Ascending aorta (tissue), 2 donors: Measurements from ENCODE around the gene BCL7A. TPM values are rescaled to one million over a fixed set of nuclear protein-coding genes. Genes with fewer than 3 reads are reported as not detected.
A peak's percentile ranks its signal among the peaks of the same experiment; 100 is the strongest.

Source experiments
- DNase-seq, 2 donors: peaks; one replicate each; pipeline ENCODE4 v3.0.0-alpha.2; 2019; ENCODE audit warnings: low spot score in 2 of 2
- H3K27ac ChIP-seq, 2 donors: fragments of 200-600 bp; sonication (generic); one replicate each; pipeline ENCODE4 v1.5.1; 2016 to 2017; ENCODE audit warnings: mild to moderate bottlenecking in 1 of 2
- H3K27me3 ChIP-seq: fragments of 200-600 bp; sonication (generic); one replicate; pipeline ENCODE4 v1.5.1; 2017
- H3K36me3 ChIP-seq, 2 donors: fragments of 200-600 bp; sonication (generic); one replicate each; pipeline ENCODE4 v1.5.1; 2016
- H3K4me1 ChIP-seq, 2 donors: fragments of 200-600 bp; sonication (generic); one replicate each; pipeline ENCODE4 v1.5.1; 2016 to 2017; ENCODE audit warnings: mild to moderate bottlenecking in 1 of 2
- H3K4me3 ChIP-seq, 2 donors: fragments of 200-600 bp; sonication (generic); one replicate each; pipeline ENCODE4 v1.5.1; 2016 to 2017; ENCODE audit warnings: mild to moderate bottlenecking in 1 of 2
- H3K9me3 ChIP-seq, 2 donors: fragments of 200-600 bp; sonication (generic); one replicate each; pipeline ENCODE4 v1.5.1; 2016
- intact Hi-C: fragments of 100-400 bp; cut with DNase I; formaldehyde crosslinking; loops from one replicate; pipeline ENCODE4 v1.15.1; 2023
- total RNA-seq: library from RNA; depleted of rRNA; stranded (reverse); fragments of >200 nt; gene quantifications from one replicate; pipeline ENCODE4 v1.1.0, GENCODE V29; 2016
- TF ChIP-seq, protein P1 (sequence below), 3 experiments: fragments of 200-600 bp in 2 of 3; fragments of 450-650 bp in 1 of 3; sonication (generic) in 2 of 3; IDR thresholded peaks; one replicate each; pipeline ENCODE4 v1.5.1; 2016 to 2019; ENCODE audit warnings: antibody characterized with exemption in 3 of 3, mild to moderate bottlenecking in 1 of 3, moderate library complexity in 1 of 3

BCL7A gene
- total RNA-seq, 1 donor from 2014 or later = 3.2 TPM

GRCh38 chr12:122030424-122031035 lies 8.8 kb downstream of the BCL7A start:
- Histone ChIP-seq H3K4me1 (peaks cover 0 to 12% of the 10 kb centered on the region in 2 donors), H3K27ac (no peak overlapping the region), H3K36me3 (no peaks in the 10 kb centered on the region), H3K9me3 (no peaks in the 10 kb centered on the region), H3K4me3 (no peak overlapping the region), H3K27me3 (no peaks in the 10 kb centered on the region)
- intact Hi-C loops = no loop called here
- TF ChIP-seq, protein P1, sequence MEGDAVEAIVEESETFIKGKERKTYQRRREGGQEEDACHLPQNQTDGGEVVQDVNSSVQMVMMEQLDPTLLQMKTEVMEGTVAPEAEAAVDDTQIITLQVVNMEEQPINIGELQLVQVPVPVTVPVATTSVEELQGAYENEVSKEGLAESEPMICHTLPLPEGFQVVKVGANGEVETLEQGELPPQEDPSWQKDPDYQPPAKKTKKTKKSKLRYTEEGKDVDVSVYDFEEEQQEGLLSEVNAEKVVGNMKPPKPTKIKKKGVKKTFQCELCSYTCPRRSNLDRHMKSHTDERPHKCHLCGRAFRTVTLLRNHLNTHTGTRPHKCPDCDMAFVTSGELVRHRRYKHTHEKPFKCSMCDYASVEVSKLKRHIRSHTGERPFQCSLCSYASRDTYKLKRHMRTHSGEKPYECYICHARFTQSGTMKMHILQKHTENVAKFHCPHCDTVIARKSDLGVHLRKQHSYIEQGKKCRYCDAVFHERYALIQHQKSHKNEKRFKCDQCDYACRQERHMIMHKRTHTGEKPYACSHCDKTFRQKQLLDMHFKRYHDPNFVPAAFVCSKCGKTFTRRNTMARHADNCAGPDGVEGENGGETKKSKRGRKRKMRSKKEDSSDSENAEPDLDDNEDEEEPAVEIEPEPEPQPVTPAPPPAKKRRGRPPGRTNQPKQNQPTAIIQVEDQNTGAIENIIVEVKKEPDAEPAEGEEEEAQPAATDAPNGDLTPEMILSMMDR (IDR thresholded peaks at IDR 0.05) = no peak
- DNase-seq = no peak

DNA sequence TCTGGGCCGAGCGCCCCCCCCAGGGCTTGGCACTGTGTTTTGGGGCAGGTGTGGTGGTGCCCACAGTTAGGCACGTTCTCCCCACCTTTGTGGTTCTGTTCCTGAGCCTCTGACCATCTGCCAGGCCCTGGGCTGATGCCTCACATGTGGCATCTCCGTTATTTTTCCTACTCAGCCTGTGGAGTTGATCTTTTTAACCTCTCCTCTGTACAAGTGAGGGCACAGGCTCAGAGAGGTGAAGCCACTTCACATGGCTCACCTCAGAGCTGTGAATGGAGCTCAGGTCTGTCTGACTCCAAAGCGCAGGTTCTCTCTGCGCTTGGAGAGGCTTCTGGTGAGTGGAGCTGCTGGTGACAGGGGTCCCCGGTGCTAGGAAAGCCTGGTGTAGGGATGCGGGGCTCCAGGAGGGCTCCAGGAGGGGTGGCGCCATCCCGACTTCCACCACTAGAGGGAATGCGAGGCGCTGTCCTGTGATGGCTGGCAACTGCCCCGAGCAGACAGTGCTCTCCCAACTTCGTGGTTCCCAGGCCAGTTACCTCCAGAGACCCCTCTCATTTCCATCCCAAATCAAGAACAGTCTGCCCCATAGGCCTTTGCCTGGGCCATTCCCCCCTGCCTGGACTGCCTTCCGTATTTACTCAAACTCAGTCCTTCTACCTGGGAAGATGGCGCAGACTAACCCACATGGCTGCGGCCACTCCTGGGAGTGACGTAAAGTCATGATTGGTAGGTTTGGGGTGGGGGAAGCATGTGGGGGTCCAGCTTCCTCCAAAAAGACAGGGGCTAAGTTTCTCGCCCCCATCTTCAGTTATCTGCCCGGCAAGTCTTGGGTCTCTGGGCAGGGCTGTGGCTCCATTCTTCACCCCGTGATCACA lies 9.9 kb downstream of the BCL7A start:
- peaks cover 0 to 12% of the 10 kb centered on the region in 2 donors for H3K4me1 ChIP-seq
- H3K27me3 ChIP-seq = no peaks in the 10 kb centered on the region
- peaks cover 0 to 9% of the 10 kb centered on the region in 2 donors for H3K36me3 ChIP-seq
- TF ChIP-seq, protein P1 (IDR thresholded peaks at IDR 0.05) = peak; percentile 37 to 52 (median 46)
- DNase-seq = no peak
- H3K9me3 ChIP-seq = no peaks in the 10 kb centered on the region
- H3K4me3 ChIP-seq = no peak overlapping the region
- intact Hi-C loops = no loop called here
- H3K27ac ChIP-seq = no peak overlapping the region

GRCh38 chr12:122032580-122032979 lies 10.9 kb downstream of the BCL7A start:
- Histone ChIP-seq H3K27me3 (no peaks in the 10 kb centered on the region), H3K4me1 (peaks cover 0 to 12% of the 10 kb centered on the region in 2 donors), H3K4me3 (no peak overlapping the region), H3K36me3 (peaks cover 0 to 19% of the 10 kb centered on the region in 2 donors), H3K9me3 (no peaks in the 10 kb centered on the region), H3K27ac (no peak overlapping the region)
- DNase-seq = no peak
- intact Hi-C loops = no loop called here
- TF ChIP-seq, protein P1 (IDR thresholded peaks at IDR 0.05) = no peak

DNA sequence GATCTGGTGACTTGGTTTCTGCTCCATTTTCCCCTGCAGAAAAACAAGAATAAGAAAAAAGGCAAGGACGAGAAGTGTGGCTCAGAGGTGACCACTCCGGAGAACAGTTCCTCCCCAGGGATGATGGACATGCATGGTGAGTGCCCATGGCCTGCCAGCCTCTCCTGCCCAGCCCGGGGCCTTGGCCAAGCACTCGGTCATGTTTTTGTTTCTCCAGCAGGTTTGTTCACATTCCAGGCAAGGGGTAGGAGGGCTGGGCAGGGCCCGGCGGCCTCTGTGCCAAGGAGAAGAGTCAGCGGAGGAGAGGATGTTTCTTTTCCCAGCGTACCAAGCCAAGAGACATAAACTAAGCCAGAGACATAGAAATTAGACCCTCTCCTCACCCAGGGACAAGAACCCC lies 13.6 kb downstream of the BCL7A start:
- no peak for DNase-seq
- intact Hi-C loops = no loop called here
- H3K36me3 ChIP-seq = peaks cover 0 to 30% of the 10 kb centered on the region in 2 donors
- H3K9me3 ChIP-seq = no peaks in the 10 kb centered on the region
- peak overlapping the region; percentile 32 to 52 for H3K27ac ChIP-seq
- TF ChIP-seq, protein P1 (IDR thresholded peaks at IDR 0.05) = no peak
- peaks cover 0 to 9% of the 10 kb centered on the region in 2 donors for H3K4me1 ChIP-seq
- H3K4me3 ChIP-seq = no peak overlapping the region
- no peaks in the 10 kb centered on the region for H3K27me3 ChIP-seq

GRCh38 chr12:122036153-122036552 lies 14.5 kb downstream of the BCL7A start:
- H3K36me3 ChIP-seq = peaks cover 0 to 30% of the 10 kb centered on the region in 2 donors
- H3K4me3 ChIP-seq = no peak overlapping the region

More at GRCh38 chr12:122036153-122036552, 14.5 kb downstream of the BCL7A start:
- intact Hi-C loops = no loop called here
- H3K27ac ChIP-seq = no peak overlapping the region
- TF ChIP-seq, protein P1 (IDR thresholded peaks at IDR 0.05) = no peak
- DNase-seq = no peak
- peaks cover 0 to 9% of the 10 kb centered on the region in 2 donors for H3K4me1 ChIP-seq
- H3K9me3 ChIP-seq = no peaks in the 10 kb centered on the region
- H3K27me3 ChIP-seq = no peaks in the 10 kb centered on the region
